Hepatocyte (in vitro differentiated cells): ENCODE results near the gene NANOS2.

Source experiments
- CTCF ChIP-seq: fragments of 200-600 bp; sonication (generic); IDR thresholded peaks from 2 replicates; pipeline ENCODE4 v1.5.1; 2016; ENCODE audit warnings: antibody characterized with exemption, mild to moderate bottlenecking; ENCODE audit not compliant: poor library complexity
- EZH2 ChIP-seq: fragments of 200-600 bp; sonication (generic); IDR thresholded peaks from 2 replicates; pipeline ENCODE4 v1.6.1; 2016; ENCODE audit warnings: antibody characterized with exemption, mild to moderate bottlenecking, borderline replicate concordance

- TF ChIP-seq CTCF, result no peak
- no peak for TF ChIP-seq EZH2
Measured at GRCh38 chr19:45866400-45867176, 48.0 kb downstream of the NANOS2 start.
